ENCODE results near the gene USP4. TPM values are rescaled to one million over a fixed set of nuclear protein-coding genes. Genes with fewer than 3 reads are reported as not detected.

USP4 gene
- total and polyA plus RNA-seq, 2 of the 13 experiments (the other 11 are each of a cell fraction or from before 2014, with no cell fraction given) = 9.2 to 20.8 TPM

DNA sequence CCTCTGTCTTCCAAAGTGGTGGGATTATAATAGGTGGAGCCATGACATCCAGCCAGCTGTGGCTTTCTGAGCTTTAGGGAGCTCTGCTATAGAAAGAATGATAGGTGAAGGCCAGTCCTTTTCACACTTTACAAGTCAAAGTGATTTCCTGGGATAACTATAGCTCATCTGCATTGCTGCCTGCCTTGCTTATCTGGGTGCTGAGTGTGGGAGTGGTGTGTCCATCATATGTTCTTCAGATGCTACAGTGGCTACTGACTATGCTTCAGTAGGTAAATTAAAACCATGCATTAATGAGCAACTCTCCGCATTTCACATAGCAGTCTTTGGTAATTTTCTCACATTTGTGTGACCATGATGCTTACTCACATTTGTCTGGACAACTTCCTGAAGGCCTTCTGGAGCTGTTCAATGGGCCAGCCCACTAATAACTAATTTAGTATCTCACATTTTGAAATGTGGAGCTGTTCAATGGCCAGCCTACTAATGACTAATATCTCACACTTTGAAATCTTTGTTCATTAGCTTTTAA, 48.5 kb upstream of the USP4 start:
- Histone ChIP-seq H3K79me2 (ENCODE audit: insufficient read depth, low read length) (peaks cover 91% of the 10 kb centered on the region), H3K4me1 (ENCODE audit: insufficient read depth, low read length) (peaks cover 24% of the 10 kb centered on the region), H2AFZ (ENCODE audit: low read length) (no peak overlapping the region), H3K9me3 (ENCODE audit: low read length) (no peaks in the 10 kb centered on the region), H3K27me3 (ENCODE audit: control insufficient read depth in 1 of 2, insufficient read depth in 2 of 2, low read length in 2 of 2) (no peaks in the 10 kb centered on the region), H4K20me1 (ENCODE audit: insufficient read depth, low read length) (peaks cover 27% of the 10 kb centered on the region), H3K4me2 (ENCODE audit: low read depth, low read length) (no peak overlapping the region), H3K27ac (ENCODE audit: extremely low read length, insufficient read depth, low read length) (no peak overlapping the region), H3K36me3 (replicated peaks in 1 of 2; ENCODE audit: control insufficient read depth in 1 of 2, insufficient read depth in 2 of 2, low read length in 2 of 2) (peaks cover 3 to 4% of the 10 kb centered on the region in 2 experiments; a peak in 3 of 5 replicates), H3K4me3 (replicated peaks in 1 of 3; ENCODE audit: insufficient read depth in 1 of 3, low read depth in 2 of 3, low read length in 3 of 3) (no peak overlapping the region), H3K9ac (ENCODE audit: insufficient read depth, low read depth, low read length) (no peak overlapping the region)
- DNase-seq (ENCODE audit: low spot score) = no peak
- TF ChIP-seq, protein P1, sequence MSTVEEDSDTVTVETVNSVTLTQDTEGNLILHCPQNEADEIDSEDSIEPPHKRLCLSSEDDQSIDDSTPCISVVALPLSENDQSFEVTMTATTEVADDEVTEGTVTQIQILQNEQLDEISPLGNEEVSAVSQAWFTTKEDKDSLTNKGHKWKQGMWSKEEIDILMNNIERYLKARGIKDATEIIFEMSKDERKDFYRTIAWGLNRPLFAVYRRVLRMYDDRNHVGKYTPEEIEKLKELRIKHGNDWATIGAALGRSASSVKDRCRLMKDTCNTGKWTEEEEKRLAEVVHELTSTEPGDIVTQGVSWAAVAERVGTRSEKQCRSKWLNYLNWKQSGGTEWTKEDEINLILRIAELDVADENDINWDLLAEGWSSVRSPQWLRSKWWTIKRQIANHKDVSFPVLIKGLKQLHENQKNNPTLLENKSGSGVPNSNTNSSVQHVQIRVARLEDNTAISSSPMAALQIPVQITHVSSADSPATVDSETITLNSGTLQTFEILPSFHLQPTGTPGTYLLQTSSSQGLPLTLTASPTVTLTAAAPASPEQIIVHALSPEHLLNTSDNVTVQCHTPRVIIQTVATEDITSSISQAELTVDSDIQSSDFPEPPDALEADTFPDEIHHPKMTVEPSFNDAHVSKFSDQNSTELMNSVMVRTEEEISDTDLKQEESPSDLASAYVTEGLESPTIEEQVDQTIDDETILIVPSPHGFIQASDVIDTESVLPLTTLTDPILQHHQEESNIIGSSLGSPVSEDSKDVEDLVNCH (CRISPR knock-in tag; IDR thresholded peaks at IDR 0.05) = no peak
- TF ChIP-seq PLRG1 (conservative IDR thresholded peaks at IDR 0.05) = no peak
- TF ChIP-seq MEIS1 (CRISPR knock-in tag; IDR thresholded peaks at IDR 0.05; ENCODE audit: borderline replicate concordance) = no peak
- no peak for TF ChIP-seq ZNF17 (CRISPR knock-in tag; IDR thresholded peaks at IDR 0.05)
- no TSS peak for BruUV-seq (replicated peaks)
- ChIA-PET POLR2A (interaction anchor here (1.1 kb wide), 1 partner anchor 24 kb away, joined by 4 read pairs; the partner anchor contains the start of genes RHOA and TCTA), CTCF (ENCODE audit: low intra/inter-chr PET ratio, low total read pairs) (no interaction called here)
- ATAC-seq = no peak
- in situ Hi-C loops (cut with HindIII; ENCODE audit: extremely low pct_ligation_motif_present, low pct_unique_long_range_greater_than_20kb) (no loop called here), intact Hi-C loops (cut with micrococcal nuclease; ENCODE audit: unreplicated experiment) (no loop called here)
- 100% methylated on average over 1 of the region's 1 CpG for WGBS (ENCODE audit: low lambda C conversion rate)
- FAIRE-seq = no peak

DNA sequence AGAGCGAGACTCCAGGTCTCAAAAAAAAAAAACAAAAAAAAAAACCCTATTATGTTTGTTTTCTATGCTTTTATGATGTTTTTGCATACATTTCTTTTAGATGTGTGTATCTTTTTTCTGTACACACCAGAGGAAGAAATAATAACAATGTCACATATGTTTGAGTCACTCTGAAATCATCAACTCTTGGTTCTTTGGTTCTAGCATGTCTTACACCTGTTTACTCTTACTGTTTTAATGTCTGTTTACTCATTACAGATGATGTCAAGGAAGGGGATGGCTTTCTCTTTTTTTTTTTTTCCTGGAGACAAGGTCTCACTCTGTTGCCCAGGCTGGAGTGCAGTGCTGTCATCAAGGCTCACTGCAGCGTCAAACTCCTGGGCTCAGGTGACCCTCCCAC, 47.9 kb upstream of the USP4 start:
- BruUV-seq (replicated peaks) = no TSS peak
- in situ Hi-C loops (cut with HindIII; ENCODE audit: extremely low pct_ligation_motif_present, low pct_unique_long_range_greater_than_20kb) = no loop called here
- intact Hi-C loops (cut with micrococcal nuclease; ENCODE audit: unreplicated experiment) = no loop called here
- Histone ChIP-seq H3K27ac (ENCODE audit: extremely low read length, insufficient read depth, low read length) (no peak overlapping the region), H4K20me1 (ENCODE audit: insufficient read depth, low read length) (peaks cover 25% of the 10 kb centered on the region), H3K4me3 (replicated peaks in 1 of 3; ENCODE audit: insufficient read depth in 1 of 3, low read depth in 2 of 3, low read length in 3 of 3) (no peak overlapping the region), H3K36me3 (replicated peaks in 1 of 2; ENCODE audit: control insufficient read depth in 1 of 2, insufficient read depth in 2 of 2, low read length in 2 of 2) (peaks cover 3% of the 10 kb centered on the region in 2 experiments; a peak in 3 of 5 replicates), H3K9ac (ENCODE audit: insufficient read depth, low read depth, low read length) (no peak overlapping the region), H3K4me2 (ENCODE audit: low read depth, low read length) (no peak overlapping the region), H3K9me3 (ENCODE audit: low read length) (no peaks in the 10 kb centered on the region), H2AFZ (ENCODE audit: low read length) (no peak overlapping the region), H3K79me2 (ENCODE audit: insufficient read depth, low read length) (peaks cover 90% of the 10 kb centered on the region), H3K4me1 (ENCODE audit: insufficient read depth, low read length) (peaks cover 26% of the 10 kb centered on the region), H3K27me3 (ENCODE audit: control insufficient read depth in 1 of 2, insufficient read depth in 2 of 2, low read length in 2 of 2) (no peaks in the 10 kb centered on the region)
- WGBS (ENCODE audit: low lambda C conversion rate) = 100% methylated on average over 2 of the region's 2 CpGs
- FAIRE-seq = no peak
- CTCF ChIA-PET (ENCODE audit: low intra/inter-chr PET ratio, low total read pairs) = no interaction called here
- POLR2A ChIA-PET = interaction anchor here (1.3 kb wide), 1 partner anchor 48 kb away, joined by 3 read pairs; the partner anchor contains the start of gene USP4
- TF ChIP-seq ZNF614 (CRISPR knock-in tag; IDR thresholded peaks at IDR 0.05; ENCODE audit: borderline replicate concordance) (no peak), ZNF160 (CRISPR knock-in tag; IDR thresholded peaks at IDR 0.05) (no peak), FOXP1 (IDR thresholded peaks at IDR 0.05) (no peak), FOXP1 (CRISPR knock-in tag; IDR thresholded peaks at IDR 0.05) (no peak), SATB2 (CRISPR knock-in tag; IDR thresholded peaks at IDR 0.05) (no peak), MYNN (CRISPR knock-in tag; IDR thresholded peaks at IDR 0.05; ENCODE audit: low read depth) (no peak), ZNF709 (CRISPR knock-in tag; IDR thresholded peaks at IDR 0.05) (no peak)
- TF ChIP-seq, protein P2, sequence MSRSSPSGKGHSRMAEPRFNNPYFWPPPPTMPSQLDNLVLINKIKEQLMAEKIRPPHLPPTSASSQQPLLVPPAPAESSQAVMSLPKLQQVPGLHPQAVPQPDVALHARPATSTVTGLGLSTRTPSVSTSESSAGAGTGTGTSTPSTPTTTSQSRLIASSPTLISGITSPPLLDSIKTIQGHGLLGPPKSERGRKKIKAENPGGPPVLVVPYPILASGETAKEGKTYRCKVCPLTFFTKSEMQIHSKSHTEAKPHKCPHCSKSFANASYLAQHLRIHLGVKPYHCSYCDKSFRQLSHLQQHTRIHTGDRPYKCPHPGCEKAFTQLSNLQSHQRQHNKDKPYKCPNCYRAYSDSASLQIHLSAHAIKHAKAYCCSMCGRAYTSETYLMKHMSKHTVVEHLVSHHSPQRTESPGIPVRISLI (CRISPR knock-in tag; IDR thresholded peaks at IDR 0.05; ENCODE audit: borderline replicate concordance) = no peak
- TF ChIP-seq, protein P3, sequence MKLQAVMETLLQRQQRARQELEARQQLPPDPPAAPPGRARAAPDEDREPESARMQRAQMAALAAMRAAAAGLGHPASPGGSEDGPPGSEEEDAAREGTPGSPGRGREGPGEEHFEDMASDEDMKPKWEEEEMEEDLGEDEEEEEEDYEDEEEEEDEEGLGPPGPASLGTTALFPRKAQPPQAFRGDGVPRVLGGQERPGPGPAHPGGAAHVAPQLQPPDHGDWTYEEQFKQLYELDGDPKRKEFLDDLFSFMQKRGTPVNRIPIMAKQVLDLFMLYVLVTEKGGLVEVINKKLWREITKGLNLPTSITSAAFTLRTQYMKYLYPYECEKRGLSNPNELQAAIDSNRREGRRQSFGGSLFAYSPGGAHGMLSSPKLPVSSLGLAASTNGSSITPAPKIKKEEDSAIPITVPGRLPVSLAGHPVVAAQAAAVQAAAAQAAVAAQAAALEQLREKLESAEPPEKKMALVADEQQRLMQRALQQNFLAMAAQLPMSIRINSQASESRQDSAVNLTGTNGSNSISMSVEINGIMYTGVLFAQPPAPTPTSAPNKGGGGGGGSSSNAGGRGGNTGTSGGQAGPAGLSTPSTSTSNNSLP (IDR thresholded peaks at IDR 0.05; ENCODE audit: low read depth, low read length) = no peak
- ATAC-seq = no peak
- no peak for DNase-seq (ENCODE audit: low spot score)

All from HepG2 (cell line).